K562 (cell line): ENCODE results near the gene AQP1. TPM values are rescaled to one million over a fixed set of nuclear protein-coding genes. Genes with fewer than 3 reads are reported as not detected.

Source experiments
- ATAC-seq: fragments of 200-7000 bp; cut with Tn5 transposase; 3 replicates; pipeline ENCODE4 v1.9.1; 2020; ENCODE audit warnings: moderate library complexity
- BruUV-seq: library from RNA; stranded (reverse); fragments of 400-500 nt; replicated peaks from 2 replicates; lab custom pipeline; 2021; lab: Mats Ljungman, UMichigan
- CTCF ChIA-PET: fragments of 300-600 bp; formaldehyde crosslinking; extraction: SDS; loops from one replicate; lab custom pipeline; 2021; ENCODE audit warnings: low intra/inter-chr PET ratio; lab: Yijun Ruan, JAX
- POLR2A ChIA-PET: fragments of 300-600, 350-650 bp; sonication (Branson Sonifier 250); formaldehyde crosslinking; extraction: SDS; loops from one replicate; lab custom pipeline; 2021; ENCODE audit warnings: antibody characterized with exemption, inconsistent platforms; lab: Yijun Ruan, JAX
- DNase-seq, 4 experiments: peaks; one replicate each; pipeline versions ENCODE4 v3.0.0 to v3.0.0-alpha.2; 2011 to 2018; ENCODE audit warnings: low spot score in 3 of 4, mixed read lengths in 3 of 4; ENCODE audit errors: extremely low read depth in 1 of 4
- FAIRE-seq: peaks from 2 replicates; lab custom pipeline; 2011; peaks lifted over from hg19 to GRCh38; lab: Jason Lieb, UNC
- H2AFZ ChIP-seq: 2 replicates; pipeline ENCODE4 v1.6.0; 2011; ENCODE audit warnings: low read depth, low read length, control low read depth, inconsistent platforms
- H3K27ac ChIP-seq: fragments of 200-600 bp; 3 replicates; pipeline ENCODE4 v1.8.0; 2011; ENCODE audit warnings: low read depth, mild to moderate bottlenecking, control low read depth, inconsistent platforms, low read length, moderate library complexity, mixed read lengths; ENCODE audit errors: extremely low read depth
- H3K27me3 ChIP-seq, 2 experiments: fragments of 300-600 bp in 1 of 2; 2 replicates in 1 of 2; 3 replicates in 1 of 2; pipeline versions ENCODE4 v1.6.0 to v1.8.0; 2011; ENCODE audit warnings: inconsistent platforms in 2 of 2, low read length in 2 of 2, mild to moderate bottlenecking in 1 of 2, mixed read lengths in 1 of 2, moderate library complexity in 1 of 2; ENCODE audit not compliant: control insufficient read depth in 2 of 2, insufficient read depth in 2 of 2
- H3K36me3 ChIP-seq: fragments of 300-600 bp; 3 replicates; pipeline ENCODE4 v1.8.0; 2011; ENCODE audit warnings: mild to moderate bottlenecking, low read length, inconsistent platforms; ENCODE audit not compliant: control insufficient read depth, insufficient read depth
- H3K4me1 ChIP-seq, 2 experiments: fragments of 200-600 bp in 1 of 2; replicated peaks in 1 of 2; 2 replicates in 1 of 2; 3 replicates in 1 of 2; pipeline versions ENCODE4 v1.5.1 to v1.8.0; 2011; ENCODE audit warnings: inconsistent platforms in 2 of 2, low read length in 2 of 2, mild to moderate bottlenecking in 1 of 2, mixed read lengths in 1 of 2, moderate library complexity in 1 of 2; ENCODE audit not compliant: control insufficient read depth in 2 of 2, insufficient read depth in 2 of 2
- H3K4me2 ChIP-seq: 2 replicates; pipeline ENCODE4 v1.6.1; 2011; ENCODE audit warnings: low read length, control low read depth, inconsistent platforms, mixed read lengths; ENCODE audit not compliant: insufficient read depth
- H3K4me3 ChIP-seq: fragments of 200-600 bp; sonication (generic), shearing (Covaris generic); 2 replicates; pipeline ENCODE4 v1.5.1; 2016; ENCODE audit warnings: control low read depth, inconsistent platforms
- H3K79me2 ChIP-seq: fragments of 200-600 bp; 3 replicates; pipeline ENCODE4 v1.8.0; 2011; ENCODE audit warnings: low read length, inconsistent platforms; ENCODE audit not compliant: control insufficient read depth, insufficient read depth
- H3K9ac ChIP-seq, 2 experiments: 2 replicates each; pipeline versions ENCODE4 v1.6.0 to v1.6.1; 2011; ENCODE audit warnings: low read depth in 2 of 2, low read length in 2 of 2, control low read depth in 1 of 2, inconsistent platforms in 1 of 2, mild to moderate bottlenecking in 1 of 2, mixed read lengths in 1 of 2; ENCODE audit not compliant: insufficient read depth in 1 of 2
- H3K9me1 ChIP-seq: one replicate; pipeline ENCODE4 v1.6.0; 2011; ENCODE audit warnings: inconsistent platforms, mild to moderate bottlenecking, low read length, moderate library complexity; ENCODE audit not compliant: control insufficient read depth, insufficient read depth
- H3K9me3 ChIP-seq: replicated peaks from 2 replicates; pipeline ENCODE4 v1.5.1; 2011; ENCODE audit warnings: low read depth, low read length, inconsistent platforms; ENCODE audit not compliant: control insufficient read depth, insufficient read depth
- H4K20me1 ChIP-seq: replicated peaks from 2 replicates; pipeline ENCODE4 v1.6.1; 2011; ENCODE audit warnings: low read length, inconsistent platforms, mixed read lengths; ENCODE audit not compliant: control insufficient read depth, insufficient read depth
- BHLHE40 ChIP-seq: IDR thresholded peaks from 2 replicates; pipeline ENCODE4 v1.6.1; 2011; ENCODE audit warnings: low read length, improper control_type of control experiment
- CBFA2T2 ChIP-seq: fragments of 450-650 bp; conservative IDR thresholded peaks from 2 replicates; pipeline ENCODE4 v1.6.1; 2017; ENCODE audit warnings: mild to moderate bottlenecking
- CBFA2T3 ChIP-seq: fragments of 450-650 bp; IDR thresholded peaks from 2 replicates; pipeline ENCODE4 v1.6.1; 2017
- CBX8 ChIP-seq: fragments of 200-600 bp; sonication (generic); IDR thresholded peaks from 2 replicates; pipeline ENCODE4 v1.6.1; 2012; ENCODE audit warnings: borderline replicate concordance, mixed run types, low read depth, mild to moderate bottlenecking, moderate library complexity, mixed read lengths, low read length, control low read depth, inconsistent platforms; ENCODE audit not compliant: poor library complexity, severe bottlenecking; ENCODE audit errors: extremely low read depth
- NFIC ChIP-seq: fragments of 450-650 bp; IDR thresholded peaks from 2 replicates; pipeline ENCODE4 v1.6.1; 2017; ENCODE audit warnings: mild to moderate bottlenecking, inconsistent platforms
- RCOR1 ChIP-seq, 2 experiments: IDR thresholded peaks; 2 replicates each; pipeline ENCODE4 v1.6.1; 2012; ENCODE audit warnings: low read depth in 2 of 2, low read length in 2 of 2, borderline replicate concordance in 1 of 2, improper control_type of control experiment in 1 of 2
- RERE ChIP-seq: sonication (generic); formaldehyde crosslinking; IDR thresholded peaks from 2 replicates; pipeline ENCODE4 v1.8.0; 2023; ENCODE audit warnings: missing genetic modification reagents, mild to moderate bottlenecking, borderline replicate concordance
- SRSF3 ChIP-seq: fragments of 200-400 bp; formaldehyde crosslinking; IDR thresholded peaks from 2 replicates; pipeline ENCODE4 v1.6.1; 2016; ENCODE audit warnings: mild to moderate bottlenecking, low read length, moderate library complexity; ENCODE audit not compliant: insufficient read depth
- TEAD4 ChIP-seq, 2 experiments: sonication (generic) in 1 of 2; formaldehyde crosslinking in 1 of 2; IDR thresholded peaks; 2 replicates each; pipeline versions ENCODE4 v1.6.1 to v1.8.0; 2012 to 2022; ENCODE audit warnings: borderline replicate concordance in 1 of 2, inconsistent platforms in 1 of 2, low read length in 1 of 2, mild to moderate bottlenecking in 1 of 2, missing genetic modification reagents in 1 of 2
- WGBS: fragments of 100-300 bp; shearing (Covaris generic); methylation state at CpG from one replicate; pipeline ENCODE4 v1.1.6; 2016; ENCODE audit warnings: low coverage, mixed read lengths; ENCODE audit not compliant: insufficient coverage; ENCODE audit errors: missing lambda C conversion rate; 5-methylcytosine and 5-hydroxymethylcytosine counted together
- in situ Hi-C: fragments of 300-500 bp; cut with MboI; formaldehyde crosslinking; loops from 4 replicates; pipeline ENCODE4 v1.15.0; 2018; ENCODE audit warnings: inconsistent platforms, mixed read lengths
- intact Hi-C: fragments of 100-400 bp; cut with micrococcal nuclease; formaldehyde crosslinking; loops from 2 replicates; pipeline ENCODE4 v1.14.2; 2022
- polyA plus RNA-seq, 8 experiments: library from polyadenylated mRNA; depleted of rRNA in 4 of 8; stranded (reverse) in 5 of 8; unstranded in 3 of 8; fragments of >200 nt; fragmentation: Nextera tagmentation in 2 of 8; fragmentation: Illumina TruSeq in 1 of 8; extraction: Ambion mirVana in 2 of 8; extraction: Trizol in 1 of 8; gene quantifications; 2 replicates each; pipeline versions ENCODE4 v1.2.1 to v1.2.3, GENCODE V29; 2011 to 2014; ENCODE audit warnings: inconsistent platforms in 1 of 8, missing spikeins in 1 of 8
- total RNA-seq, 7 experiments: library from RNA; depleted of rRNA in 6 of 7; stranded (reverse); fragments of >200 nt in 6 of 7; fragmentation: Illumina TruSeq in 2 of 7; extraction: Trizol in 2 of 7; gene quantifications; 2 replicates each; pipeline versions ENCODE4 v1.2.1 to v1.2.3, GENCODE V29; 2011 to 2021; ENCODE audit warnings: low replicate concordance in 1 of 7

The AQP1 gene
- total and polyA plus RNA-seq, 9 of the 15 experiments (the other 6 are each of a cell fraction or from before 2014, with no cell fraction given): 0.18 to 12.6 (median 4.1) TPM

GRCh38 chr7:30926313-30926712 lies 14.7 kb downstream of the AQP1 start:
- ChIA-PET POLR2A (no interaction called here), CTCF (no interaction called here)
- Histone ChIP-seq H3K4me3 (no peak overlapping the region), H3K79me2 (no peaks in the 10 kb centered on the region), H3K4me1 (peaks cover 12 to 19% of the 10 kb centered on the region in 2 experiments; a peak in 4 of 5 replicates), H3K27ac (no peak overlapping the region), H3K27me3 (no peaks in the 10 kb centered on the region), H3K9me3 (no peaks in the 10 kb centered on the region), H3K36me3 (no peaks in the 10 kb centered on the region), H4K20me1 (no peaks in the 10 kb centered on the region), H2AFZ (no peak overlapping the region), H3K9ac (no peak overlapping the region), H3K9me1 (peaks cover 7% of the 10 kb centered on the region), H3K4me2 (no peak overlapping the region)
- FAIRE-seq: peak; percentile 44
- WGBS: 23% methylated on average over 5 of the region's 5 CpGs
- in situ Hi-C loops (no loop called here), intact Hi-C loops (no loop called here)
- DNase-seq: peak in 2 of 4 experiments; percentile 12 to 19
- peak; percentile 36; the same call in 1 of the 2 replicates for TF ChIP-seq TEAD4 (IDR thresholded peaks at IDR 0.05; ENCODE audit: low read length)
- no peak for TF ChIP-seq TEAD4 (CRISPR knock-in tag; IDR thresholded peaks at IDR 0.05; ENCODE audit: borderline replicate concordance)
- no peak for TF ChIP-seq RERE (CRISPR knock-in tag)
- TF ChIP-seq NFIC: peak; percentile 55
- no peak for TF ChIP-seq BHLHE40
- TF ChIP-seq CBFA2T3: peak; percentile 53
- no peak for TF ChIP-seq SRSF3
- TF ChIP-seq CBX8: no peak
- TF ChIP-seq CBFA2T2: peak; percentile 16; the same call in 1 of the 2 replicates
- 0 out of 4 replicates have a peak, but pooled peaks of 1 of the 2 experiments have one; percentile 21 for TF ChIP-seq RCOR1 (IDR thresholded peaks at IDR 0.05; ENCODE audit: borderline replicate concordance in 1 of 2, low read depth in 2 of 2, low read length in 2 of 2)
- BruUV-seq: no TSS peak
- no peak for ATAC-seq
